PC-3 (cell line): ENCODE measurements around the gene RBMS3. TPM values are rescaled to one million over a fixed set of nuclear protein-coding genes. Genes with fewer than 3 reads are reported as not detected.
A peak's percentile ranks its signal among the peaks of the same experiment; 100 is the strongest.

Source experiments
- ATAC-seq: fragments of 200-7000 bp; cut with Tn5 transposase; 2 replicates; pipeline ENCODE4 v1.9.1; 2020; ENCODE audit warnings: mild to moderate bottlenecking, moderate library complexity
- BruUV-seq: library from RNA; stranded (reverse); fragments of 400-500 nt; replicated peaks from 2 replicates; lab custom pipeline; 2021; lab: Mats Ljungman, UMichigan
- CTCF ChIA-PET: fragments of 300-600 bp; sonication (Branson Sonifier 250); formaldehyde crosslinking; loops from one replicate; lab custom pipeline; 2022; ENCODE audit warnings: antibody characterized with exemption; lab: Charles Lee
- POLR2A ChIA-PET: fragments of 300-600 bp; sonication (Branson Sonifier 250); formaldehyde crosslinking; loops from one replicate; lab custom pipeline; 2022; ENCODE audit warnings: antibody characterized with exemption; ENCODE audit not compliant: unreplicated experiment; lab: Charles Lee
- DNase-seq: peaks from one replicate; pipeline ENCODE4 v3.0.0-alpha.2; 2015
- H2AFZ ChIP-seq: fragments of 300-600 bp; sonication (generic); 2 replicates; pipeline ENCODE4 v1.6.0; 2016; ENCODE audit warnings: antibody characterized with exemption, low read length
- H3F3A ChIP-seq: fragments of 300-600 bp; sonication (generic); one replicate; pipeline ENCODE4 v1.6.0; 2017; ENCODE audit warnings: antibody characterized with exemption, low read length, control low read depth, mild to moderate bottlenecking; ENCODE audit not compliant: unreplicated experiment
- H3K27ac ChIP-seq: fragments of 300-600 bp; sonication (generic); 2 replicates; pipeline ENCODE4 v1.5.1; 2016; ENCODE audit warnings: mild to moderate bottlenecking, low read length
- H3K27me3 ChIP-seq: fragments of 300-600 bp; sonication (generic); 2 replicates; pipeline ENCODE4 v1.6.1; 2016; ENCODE audit warnings: low read length, mixed read lengths
- H3K36me3 ChIP-seq: fragments of 300-600 bp; sonication (generic); 2 replicates; pipeline ENCODE4 v1.6.1; 2016; ENCODE audit warnings: low read depth, mixed run types, low read length, mixed read lengths
- H3K4me1 ChIP-seq: fragments of 300-600 bp; sonication (generic); 2 replicates; pipeline ENCODE4 v1.5.1; 2016; ENCODE audit warnings: low read length; ENCODE audit not compliant: insufficient read depth
- H3K4me2 ChIP-seq: fragments of 300-600 bp; sonication (generic); 2 replicates; pipeline ENCODE4 v1.6.0; 2016; ENCODE audit warnings: low read length
- H3K4me3 ChIP-seq: fragments of 300-600 bp; sonication (generic); 2 replicates; pipeline ENCODE4 v1.5.1; 2016; ENCODE audit warnings: mild to moderate bottlenecking, low read length, mixed read lengths
- H3K79me2 ChIP-seq: fragments of 300-600 bp; sonication (generic); 2 replicates; pipeline ENCODE4 v1.6.1; 2017; ENCODE audit warnings: low read length, mixed read lengths
- H3K9ac ChIP-seq: fragments of 300-600 bp; sonication (generic); 2 replicates; pipeline ENCODE4 v1.6.0; 2016; ENCODE audit warnings: mild to moderate bottlenecking, low read length
- H3K9me2 ChIP-seq: fragments of 300-600 bp; sonication (generic); replicated peaks from 2 replicates; pipeline ENCODE4 v1.6.1; 2016; ENCODE audit warnings: mixed run types, low read length, mixed read lengths
- H3K9me3 ChIP-seq: fragments of 300-600 bp; sonication (generic); 2 replicates; pipeline ENCODE4 v1.6.1; 2016; ENCODE audit warnings: low read length, mixed read lengths
- H4K20me1 ChIP-seq: fragments of 300-600 bp; sonication (generic); 2 replicates; pipeline ENCODE4 v1.6.1; 2016; ENCODE audit warnings: low read length, mixed read lengths
- CTCF ChIP-seq: fragments of 300-600 bp; sonication (generic); conservative IDR thresholded peaks from 2 replicates; pipeline ENCODE4 v1.5.1; 2017; ENCODE audit warnings: antibody characterized with exemption, low read depth, mild to moderate bottlenecking, low read length
- EZH2 ChIP-seq: fragments of 300-600 bp; sonication (generic); IDR thresholded peaks from one replicate; pipeline ENCODE4 v1.6.1; 2017; ENCODE audit warnings: antibody characterized with exemption, mild to moderate bottlenecking, low read length; ENCODE audit not compliant: unreplicated experiment
- EZH2phosphoT487 ChIP-seq: fragments of 300-600 bp; sonication (generic); IDR thresholded peaks from 2 replicates; pipeline ENCODE4 v1.6.1; 2018; ENCODE audit warnings: mild to moderate bottlenecking, antibody characterized with exemption, low read length, borderline replicate concordance
- intact Hi-C: fragments of 100-400 bp; cut with micrococcal nuclease; formaldehyde crosslinking; loops from 2 replicates; pipeline ENCODE4 v1.9.0; 2023
- total RNA-seq: library from RNA; depleted of rRNA; stranded (reverse); fragments of >200 nt; gene quantifications from 2 replicates; pipeline ENCODE4 v1.2.3, GENCODE V29; 2014

RBMS3 gene
- total RNA-seq, 1 experiment from 2014 or later = 5.4 TPM

- Histone ChIP-seq H3K9me2 (no peaks in the 10 kb centered on the region), H3K4me3 (peak overlapping the region; percentile 71), H2AFZ (peak overlapping the region; percentile 90), H3K9ac (peak overlapping the region; percentile 69), H3F3A (no peaks in the 10 kb centered on the region), H3K4me2 (peak overlapping the region; percentile 84), H3K36me3 (no peaks in the 10 kb centered on the region), H3K4me1 (peaks cover 27% of the 10 kb centered on the region), H3K9me3 (no peaks in the 10 kb centered on the region), H3K79me2 (peaks cover 45% of the 10 kb centered on the region), H3K27me3 (no peaks in the 10 kb centered on the region), H4K20me1 (no peaks in the 10 kb centered on the region), H3K27ac (peak overlapping the region; percentile 69)
- ATAC-seq = no peak
- CTCF ChIA-PET = interaction anchor here (0.7 to 1.9 kb wide), 2 partner anchors 365 to 432 kb away, joined by 5 to 9 read pairs; no protein-coding TSS in a partner anchor
- peak; percentile 30 for DNase-seq
- no peak for TF ChIP-seq CTCF
- no peak for TF ChIP-seq EZH2phosphoT487
- no peak for TF ChIP-seq EZH2
- intact Hi-C loops = loop anchor here (1.0 to 10.0 kb wide), 7 partner anchors 79 to 426 kb away; no protein-coding TSS in a partner anchor
- POLR2A ChIA-PET = interaction anchor here (0.5 to 0.7 kb wide), 3 partner anchors 37 to 469 kb away, joined by 3 to 12 read pairs (median 4); no protein-coding TSS in a partner anchor
- no TSS peak for BruUV-seq
Observed at GRCh38 chr3:29281094-29281343, 148 bp downstream of the RBMS3 start.

- Histone ChIP-seq H2AFZ (peak overlapping the region; percentile 90), H3K36me3 (no peaks in the 10 kb centered on the region), H3K9ac (peak overlapping the region; percentile 69), H3K9me3 (no peaks in the 10 kb centered on the region), H3K9me2 (no peaks in the 10 kb centered on the region), H4K20me1 (no peaks in the 10 kb centered on the region), H3F3A (no peaks in the 10 kb centered on the region), H3K27me3 (no peaks in the 10 kb centered on the region), H3K79me2 (peaks cover 45% of the 10 kb centered on the region), H3K27ac (peak overlapping the region; percentile 69), H3K4me3 (peak overlapping the region; percentile 71), H3K4me1 (peaks cover 32% of the 10 kb centered on the region), H3K4me2 (peak overlapping the region; percentile 84)
- DNase-seq (peak; percentile 25), ATAC-seq (peak; percentile 33)
- POLR2A ChIA-PET = interaction anchor here (0.5 to 0.7 kb wide), 6 partner anchors 37 to 469 kb away, joined by 3 to 12 read pairs (median 4); no protein-coding TSS in a partner anchor
- TF ChIP-seq EZH2phosphoT487 = no peak
- no peak for TF ChIP-seq CTCF
- TF ChIP-seq EZH2 = no peak
- intact Hi-C loops = loop anchor here (1.0 to 10.0 kb wide), 11 partner anchors 43 to 427 kb away; no protein-coding TSS in a partner anchor
- TSS peak; percentile 63 for BruUV-seq
- CTCF ChIA-PET = interaction anchor here (0.7 to 1.9 kb wide), 2 partner anchors 365 to 431 kb away, joined by 5 to 9 read pairs; no protein-coding TSS in a partner anchor
Observed at GRCh38 chr3:29281344-29282241, 722 bp downstream of the RBMS3 start.
